Esophagus muscularis mucosa (tissue), 4 donors: ENCODE results near the gene FFAR3. TPM values are rescaled to one million over a fixed set of nuclear protein-coding genes. Genes with fewer than 3 reads are reported as not detected.
A peak's percentile ranks its signal among the peaks of the same experiment; 100 is the strongest.

Source experiments
- DNase-seq: peaks from one replicate; pipeline ENCODE4 v3.0.0-alpha.2; 2017; ENCODE audit errors: extremely low spot score
- H3K27ac ChIP-seq, 4 donors: fragments of 200-600 bp; sonication (generic); replicated peaks in 1 of 4; 1 replicate in 3 of 4; 2 replicates in 1 of 4; pipeline ENCODE4 v1.5.1; 2016 to 2019; ENCODE audit warnings: mild to moderate bottlenecking in 1 of 4
- H3K27me3 ChIP-seq, 4 donors: fragments of 200-600 bp; sonication (generic); one replicate each; pipeline versions ENCODE4 v1.5.1 to v1.6.0; 2016 to 2019
- H3K36me3 ChIP-seq, 4 donors: fragments of 200-600 bp; sonication (generic); one replicate each; pipeline ENCODE4 v1.5.1; 2016 to 2019
- H3K4me1 ChIP-seq, 4 donors: fragments of 200-600 bp; sonication (generic); one replicate each; pipeline ENCODE4 v1.5.1; 2016 to 2019
- H3K4me3 ChIP-seq, 4 donors: fragments of 200-600 bp; sonication (generic); 1 replicate in 2 of 4; 2 replicates in 2 of 4; pipeline ENCODE4 v1.5.1; 2016 to 2019; ENCODE audit warnings: mild to moderate bottlenecking in 4 of 4, moderate library complexity in 1 of 4
- H3K9me3 ChIP-seq, 4 donors: fragments of 200-600 bp; sonication (generic); 1 replicate in 3 of 4; 2 replicates in 1 of 4; pipeline ENCODE4 v1.5.1; 2016 to 2019
- EP300 ChIP-seq: sonication (generic); formaldehyde crosslinking; IDR thresholded peaks from one replicate; pipeline ENCODE4 v1.6.1; 2017; ENCODE audit warnings: antibody characterized with exemption
- POLR2A ChIP-seq: fragments of 450-650 bp; IDR thresholded peaks from one replicate; pipeline ENCODE4 v1.6.1; 2017; ENCODE audit warnings: antibody characterized with exemption, moderate library complexity, mild to moderate bottlenecking, low read depth
- POLR2AphosphoS5 ChIP-seq, 2 donors: sonication (generic); formaldehyde crosslinking; IDR thresholded peaks; one replicate each; pipeline ENCODE4 v1.6.1; 2017; ENCODE audit warnings: antibody characterized with exemption in 2 of 2
- WGBS: methylation state at CpG from one replicate; pipeline ENCODE4 v1.1.5; 2018; 5-methylcytosine and 5-hydroxymethylcytosine counted together
- intact Hi-C: fragments of 100-400 bp; cut with DNase I; formaldehyde crosslinking; loops from one replicate; pipeline ENCODE4 v1.15.1; 2023
- total RNA-seq, 4 donors: library from RNA; depleted of rRNA; stranded (reverse); fragments of >200 nt; gene quantifications; one replicate each; pipeline versions ENCODE4 v1.1.0 to v1.2.1, GENCODE V29; 2016
- TF ChIP-seq, protein P1 (sequence below), 3 experiments: fragments of 200-600 bp in 2 of 3; fragments of 450-650 bp in 1 of 3; sonication (generic) in 2 of 3; IDR thresholded peaks; one replicate each; pipeline ENCODE4 v1.5.1; 2017 to 2019; ENCODE audit warnings: antibody characterized with exemption in 3 of 3, mild to moderate bottlenecking in 2 of 3, moderate library complexity in 1 of 3

FFAR3 gene
- total RNA-seq, 4 donors from 2014 or later: 0.17 to 2.3 TPM; not detected in 2

DNA sequence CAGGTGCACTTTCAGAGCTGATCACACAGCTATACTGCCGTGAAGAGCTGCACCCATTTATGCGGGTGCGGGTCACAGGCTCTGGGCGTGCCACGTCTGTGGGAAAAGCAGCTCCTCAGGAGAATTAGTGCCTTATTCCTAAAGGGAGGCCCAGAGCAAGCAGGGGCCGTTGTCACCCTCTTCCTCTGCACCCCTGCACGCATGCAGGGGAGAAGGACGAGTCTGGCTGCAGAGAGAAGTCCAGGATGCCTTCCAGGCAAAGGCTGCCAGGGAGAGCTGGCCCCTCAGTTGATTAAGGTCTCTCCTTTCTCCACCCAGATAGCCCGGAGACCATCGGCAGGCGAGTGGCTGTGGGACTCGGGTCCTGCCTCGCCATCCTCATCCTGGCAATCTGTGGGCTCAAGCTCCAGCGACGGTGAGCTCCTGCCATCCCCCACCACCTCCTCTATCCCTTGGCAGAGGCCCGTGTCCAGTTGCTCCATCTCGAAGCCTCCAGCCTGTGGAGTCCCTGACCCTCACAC lies 13.7 kb upstream of the FFAR3 start:
- DNase-seq: peak; percentile 34
- TF ChIP-seq EP300 (no peak), POLR2A (no peak), POLR2AphosphoS5 (IDR thresholded peaks at IDR 0.05) (no peak)
- TF ChIP-seq, protein P1, sequence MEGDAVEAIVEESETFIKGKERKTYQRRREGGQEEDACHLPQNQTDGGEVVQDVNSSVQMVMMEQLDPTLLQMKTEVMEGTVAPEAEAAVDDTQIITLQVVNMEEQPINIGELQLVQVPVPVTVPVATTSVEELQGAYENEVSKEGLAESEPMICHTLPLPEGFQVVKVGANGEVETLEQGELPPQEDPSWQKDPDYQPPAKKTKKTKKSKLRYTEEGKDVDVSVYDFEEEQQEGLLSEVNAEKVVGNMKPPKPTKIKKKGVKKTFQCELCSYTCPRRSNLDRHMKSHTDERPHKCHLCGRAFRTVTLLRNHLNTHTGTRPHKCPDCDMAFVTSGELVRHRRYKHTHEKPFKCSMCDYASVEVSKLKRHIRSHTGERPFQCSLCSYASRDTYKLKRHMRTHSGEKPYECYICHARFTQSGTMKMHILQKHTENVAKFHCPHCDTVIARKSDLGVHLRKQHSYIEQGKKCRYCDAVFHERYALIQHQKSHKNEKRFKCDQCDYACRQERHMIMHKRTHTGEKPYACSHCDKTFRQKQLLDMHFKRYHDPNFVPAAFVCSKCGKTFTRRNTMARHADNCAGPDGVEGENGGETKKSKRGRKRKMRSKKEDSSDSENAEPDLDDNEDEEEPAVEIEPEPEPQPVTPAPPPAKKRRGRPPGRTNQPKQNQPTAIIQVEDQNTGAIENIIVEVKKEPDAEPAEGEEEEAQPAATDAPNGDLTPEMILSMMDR (IDR thresholded peaks at IDR 0.05): no peak
- WGBS: 82% methylated on average over 15 of the region's 17 CpGs

DNA sequence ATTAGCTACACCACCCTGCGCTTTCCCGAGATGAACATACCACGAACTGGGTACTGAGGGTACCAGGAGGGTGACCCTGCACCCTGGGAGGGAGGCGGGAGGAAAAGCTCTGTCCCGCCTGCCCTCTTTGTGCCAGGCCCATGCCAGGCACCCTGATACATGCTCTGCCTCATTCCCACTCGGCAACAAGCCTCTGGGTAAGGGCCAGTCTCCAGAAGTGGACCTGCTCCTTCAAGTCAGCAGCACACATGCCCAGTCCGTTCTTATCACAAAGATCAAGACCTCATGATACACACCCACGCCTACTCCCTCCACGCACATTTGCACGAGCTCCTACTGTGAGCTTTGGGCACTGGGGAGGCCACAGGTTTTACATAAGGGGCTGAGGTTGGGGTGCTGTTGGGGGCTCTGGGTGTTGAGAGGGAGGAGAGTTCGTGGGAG lies 12.6 kb upstream of the FFAR3 start:
- TF ChIP-seq POLR2A: no peak
- no peak for TF ChIP-seq POLR2AphosphoS5 (IDR thresholded peaks at IDR 0.05)
- no peak for TF ChIP-seq EP300
- TF ChIP-seq, protein P1 (IDR thresholded peaks at IDR 0.05): no peak
- Histone ChIP-seq H3K9me3 (no peaks in the 10 kb centered on the region), H3K27ac (no peak overlapping the region), H3K27me3 (peaks cover 0 to 37% (median 0%) of the 10 kb centered on the region in 4 donors), H3K36me3 (no peaks in the 10 kb centered on the region), H3K4me1 (no peaks in the 10 kb centered on the region), H3K4me3 (no peak overlapping the region)
- DNase-seq: peak; percentile 90
- WGBS: 79% methylated on average over 11 of the region's 11 CpGs
- intact Hi-C loops: no loop called here

More for the DNA sequence above, 13.7 kb upstream of the FFAR3 start:
- Histone ChIP-seq H3K4me1 (no peaks in the 10 kb centered on the region), H3K27ac (no peak overlapping the region), H3K4me3 (no peak overlapping the region), H3K36me3 (no peaks in the 10 kb centered on the region), H3K27me3 (peaks cover 0 to 32% (median 0%) of the 10 kb centered on the region in 4 donors), H3K9me3 (no peaks in the 10 kb centered on the region)
- intact Hi-C loops: no loop called here

DNA sequence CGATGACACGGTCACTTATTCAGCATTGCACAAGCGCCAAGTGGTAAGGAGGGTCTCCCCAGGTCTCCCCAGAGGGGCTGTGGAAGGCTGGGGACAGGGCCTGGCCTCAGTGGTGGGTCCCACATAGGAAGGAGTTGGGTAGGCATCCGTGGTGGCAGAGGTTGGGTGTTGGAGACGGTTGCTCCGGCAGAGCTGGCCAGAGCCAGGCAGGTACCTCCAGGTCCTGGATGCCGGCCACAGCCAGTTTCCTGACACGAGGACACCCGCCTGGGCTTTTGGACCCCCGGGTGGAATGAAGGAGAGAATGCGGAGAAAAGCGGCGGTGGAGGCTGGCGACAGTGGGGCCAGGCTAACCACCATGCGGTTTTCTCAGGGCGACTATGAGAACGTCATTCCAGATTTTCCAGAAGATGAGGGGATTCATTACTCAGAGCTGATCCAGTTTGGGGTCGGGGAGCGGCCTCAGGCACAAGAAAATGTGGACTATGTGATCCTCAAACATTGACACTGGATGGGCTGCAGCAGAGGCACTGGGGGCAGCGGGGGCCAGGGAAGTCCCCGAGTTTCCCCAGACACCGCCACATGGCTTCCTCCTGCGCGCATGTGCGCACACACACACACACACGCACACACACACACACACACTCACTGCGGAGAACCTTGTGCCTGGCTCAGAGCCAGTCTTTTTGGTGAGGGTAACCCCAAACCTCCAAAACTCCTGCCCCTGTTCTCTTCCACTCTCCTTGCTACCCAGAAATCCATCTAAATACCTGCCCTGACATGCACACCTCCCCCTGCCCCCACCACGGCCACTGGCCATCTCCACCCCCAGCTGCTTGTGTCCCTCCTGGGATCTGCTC lies 11.8 kb upstream of the FFAR3 start:
- no peak overlapping the region for H3K4me3 ChIP-seq
- no peaks in the 10 kb centered on the region for H3K36me3 ChIP-seq
- intact Hi-C loops: no loop called here
- 70% methylated on average over 28 of the region's 28 CpGs for WGBS
- TF ChIP-seq POLR2AphosphoS5 (IDR thresholded peaks at IDR 0.05) (no peak), POLR2A (no peak), EP300 (no peak)
- TF ChIP-seq, protein P1 (IDR thresholded peaks at IDR 0.05): no peak
- no peaks in the 10 kb centered on the region for H3K4me1 ChIP-seq
- peaks cover 0 to 42% (median 0%) of the 10 kb centered on the region in 4 donors for H3K27me3 ChIP-seq
- H3K9me3 ChIP-seq: no peaks in the 10 kb centered on the region
- no peak overlapping the region for H3K27ac ChIP-seq
- peak; percentile 89 for DNase-seq

DNA sequence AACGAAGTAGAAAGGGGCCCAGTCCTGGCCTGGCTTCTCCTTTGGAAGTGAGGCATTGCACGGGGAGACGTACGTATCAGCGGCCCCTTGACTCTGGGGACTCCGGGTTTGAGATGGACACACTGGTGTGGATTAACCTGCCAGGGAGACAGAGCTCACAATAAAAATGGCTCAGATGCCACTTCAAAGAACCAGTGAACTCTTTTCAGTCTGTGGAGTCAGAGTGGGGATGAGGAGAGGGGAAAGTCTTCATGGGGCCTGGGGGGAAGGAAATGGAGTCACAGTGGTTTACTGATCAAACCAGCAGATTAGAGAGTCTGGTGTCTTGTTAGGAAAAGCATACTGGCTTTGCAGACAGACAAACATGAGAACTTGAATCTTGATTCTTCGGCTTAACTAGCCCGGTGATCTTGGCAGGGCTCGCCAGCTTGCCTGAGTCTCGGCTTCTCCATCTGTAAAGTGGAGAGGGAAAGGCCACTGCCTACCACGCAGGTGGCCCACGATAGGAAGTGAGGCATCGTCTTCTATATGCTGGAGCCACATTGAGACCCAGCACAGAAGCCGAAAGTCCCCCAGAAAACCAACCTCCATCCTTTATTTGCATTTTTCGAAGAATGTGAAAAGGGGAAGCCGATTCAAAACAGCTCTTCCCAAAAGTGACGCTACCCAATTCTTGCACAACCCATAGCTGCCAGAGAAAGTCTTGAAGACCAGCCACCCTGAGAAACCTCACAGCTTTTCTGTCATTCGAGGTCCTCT lies 10.9 kb upstream of the FFAR3 start, which contains the start of gene FFAR1:
FFAR1 (plus strand) TSS at position 732 of the 759 bp plus-strand sequence. CDS start 3,650 bp downstream, outside the sequence.
- no peak within 1 kb of the TSS for H3K4me3 ChIP-seq
- peak; percentile 89 for DNase-seq
- WGBS: 59% methylated on average over 18 of the region's 18 CpGs
- intact Hi-C loops: no loop called here
- H3K36me3 ChIP-seq: no peaks in the 10 kb centered on the region
- H3K4me1 ChIP-seq: peaks cover 0 to under 1% (median 0%) of the 10 kb centered on the region in 4 donors
- H3K9me3 ChIP-seq: no peaks in the 10 kb centered on the region
- TF ChIP-seq POLR2AphosphoS5 (IDR thresholded peaks at IDR 0.05) (no peak), POLR2A (no peak), EP300 (no peak)
- TF ChIP-seq, protein P1 (IDR thresholded peaks at IDR 0.05): no peak
- peaks cover 0 to 51% (median 0%) of the 10 kb centered on the region in 4 donors for H3K27me3 ChIP-seq
- H3K27ac ChIP-seq: no peak within 1 kb of the TSS
